ENCODE results near the gene KCNK5.

KCNK5 gene

DNA sequence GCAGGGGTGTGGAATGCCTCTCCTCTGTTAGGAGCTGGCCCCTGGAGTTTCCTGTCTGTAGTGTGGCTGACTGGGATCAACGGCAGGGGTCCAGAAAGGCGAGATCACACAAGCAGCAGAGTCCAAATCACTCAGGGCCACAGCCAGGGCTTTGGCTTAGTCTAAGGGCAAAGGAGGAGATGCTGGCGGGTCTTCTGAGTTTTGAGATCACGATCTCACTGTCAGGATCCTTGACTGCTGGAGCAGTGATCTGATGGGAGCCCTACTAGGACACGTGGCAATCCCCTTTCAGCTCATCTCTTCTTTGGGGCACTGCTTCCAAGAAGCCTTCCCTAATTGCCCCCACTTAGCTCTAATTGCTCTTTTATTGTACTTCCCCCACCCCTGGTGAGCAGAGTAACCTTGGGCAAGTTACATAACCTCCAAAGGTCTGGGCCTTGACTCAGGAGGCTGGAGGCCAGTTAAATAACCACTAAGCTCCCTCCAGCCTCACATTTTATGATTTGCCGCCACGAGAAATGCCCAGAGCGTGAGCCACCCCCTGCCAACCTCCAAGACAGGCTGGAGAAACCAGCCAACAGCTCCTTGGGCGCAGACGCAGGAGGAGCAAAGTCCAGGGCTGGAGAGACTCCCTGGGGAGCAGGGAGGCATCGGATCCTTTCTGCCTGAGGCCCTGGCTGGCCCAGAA is 12.0 kb downstream of the KCNK5 start (continued):
- TF ChIP-seq BCL11B (tag by site-specific recombination; IDR thresholded peaks at IDR 0.05; ENCODE audit: low read depth) (no peak), ZNF843 (tag by site-specific recombination; IDR thresholded peaks at IDR 0.05) (0 out of 2 replicates have a peak, but pooled peaks have one; percentile 14), BCL11A (tag by site-specific recombination; IDR thresholded peaks at IDR 0.05; ENCODE audit: low read depth) (no peak), ZNF571 (tag by site-specific recombination; IDR thresholded peaks at IDR 0.05) (no peak), SP7 (tag by site-specific recombination; IDR thresholded peaks at IDR 0.05) (peak; percentile 73), ZNF777 (tag by site-specific recombination; IDR thresholded peaks at IDR 0.05; ENCODE audit: borderline replicate concordance) (no peak), ZFP3 (tag by site-specific recombination; IDR thresholded peaks at IDR 0.05; ENCODE audit: low read depth) (no peak), ZFP37 (tag by site-specific recombination; IDR thresholded peaks at IDR 0.05) (no peak)

DNA sequence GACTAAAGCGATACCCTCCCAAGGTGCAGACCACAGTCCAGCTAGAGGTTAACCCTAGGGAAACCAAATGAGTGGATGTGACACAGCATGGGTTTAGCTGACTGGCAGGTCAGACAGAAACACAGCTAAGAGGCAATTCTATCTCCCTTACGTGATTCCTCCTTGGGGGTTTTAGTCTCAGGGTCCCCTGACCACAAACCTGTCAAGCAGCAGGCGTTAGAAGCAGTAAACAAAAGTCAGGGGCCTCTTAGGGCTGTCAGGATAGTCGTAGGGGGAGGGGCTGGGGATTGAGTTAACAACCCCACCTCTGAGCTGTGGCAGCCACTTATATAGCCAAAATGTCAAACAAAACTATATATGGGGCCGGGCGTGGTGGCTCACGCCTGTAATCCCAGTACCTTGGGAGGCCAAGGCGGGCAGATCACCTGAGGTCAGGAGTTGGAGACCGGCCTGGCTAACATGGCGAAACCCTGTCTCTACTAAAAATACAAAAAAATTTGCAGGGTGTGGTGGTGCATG is 13.6 kb downstream of the KCNK5 start:
- H3K9me3 ChIP-seq (ENCODE audit: control insufficient read depth, insufficient read depth, low read depth, low read length), result no peaks in the 10 kb centered on the region
- no peak overlapping the region for H3K4me3 ChIP-seq (ENCODE audit: low read depth, low read length)
- TF ChIP-seq MZF1 (tag by site-specific recombination; IDR thresholded peaks at IDR 0.05; ENCODE audit: borderline replicate concordance) (no peak), ZNF335 (tag by site-specific recombination; conservative IDR thresholded peaks at IDR 0.05) (0 out of 2 replicates have a peak, but pooled peaks have one; percentile 33), ZNF558 (tag by site-specific recombination; IDR thresholded peaks at IDR 0.05) (no peak), ZNF175 (tag by site-specific recombination; IDR thresholded peaks at IDR 0.05) (no peak), ZNF37A (tag by site-specific recombination; IDR thresholded peaks at IDR 0.05) (no peak), ZNF202 (tag by site-specific recombination; IDR thresholded peaks at IDR 0.05; ENCODE audit: borderline replicate concordance) (no peak), REPIN1 (tag by site-specific recombination; IDR thresholded peaks at IDR 0.05; ENCODE audit: low read depth) (no peak), ZNF121 (tag by site-specific recombination; IDR thresholded peaks at IDR 0.05) (no peak), ZNF133 (tag by site-specific recombination; IDR thresholded peaks at IDR 0.05) (peak; percentile 34; the same call in 1 of the 2 replicates), ZIC2 (tag by site-specific recombination; IDR thresholded peaks at IDR 0.05) (peak; percentile 63; the same call in 1 of the 2 replicates), ZBTB7A (tag by site-specific recombination; IDR thresholded peaks at IDR 0.05; ENCODE audit: low read depth) (no peak), ZNF169 (tag by site-specific recombination; IDR thresholded peaks at IDR 0.05) (no peak)
- TF ChIP-seq, protein P1, sequence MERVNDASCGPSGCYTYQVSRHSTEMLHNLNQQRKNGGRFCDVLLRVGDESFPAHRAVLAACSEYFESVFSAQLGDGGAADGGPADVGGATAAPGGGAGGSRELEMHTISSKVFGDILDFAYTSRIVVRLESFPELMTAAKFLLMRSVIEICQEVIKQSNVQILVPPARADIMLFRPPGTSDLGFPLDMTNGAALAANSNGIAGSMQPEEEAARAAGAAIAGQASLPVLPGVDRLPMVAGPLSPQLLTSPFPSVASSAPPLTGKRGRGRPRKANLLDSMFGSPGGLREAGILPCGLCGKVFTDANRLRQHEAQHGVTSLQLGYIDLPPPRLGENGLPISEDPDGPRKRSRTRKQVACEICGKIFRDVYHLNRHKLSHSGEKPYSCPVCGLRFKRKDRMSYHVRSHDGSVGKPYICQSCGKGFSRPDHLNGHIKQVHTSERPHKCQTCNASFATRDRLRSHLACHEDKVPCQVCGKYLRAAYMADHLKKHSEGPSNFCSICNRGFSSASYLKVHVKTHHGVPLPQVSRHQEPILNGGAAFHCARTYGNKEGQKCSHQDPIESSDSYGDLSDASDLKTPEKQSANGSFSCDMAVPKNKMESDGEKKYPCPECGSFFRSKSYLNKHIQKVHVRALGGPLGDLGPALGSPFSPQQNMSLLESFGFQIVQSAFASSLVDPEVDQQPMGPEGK (tag by site-specific recombination; IDR thresholded peaks at IDR 0.05), result no peak
- TF ChIP-seq, protein P2, sequence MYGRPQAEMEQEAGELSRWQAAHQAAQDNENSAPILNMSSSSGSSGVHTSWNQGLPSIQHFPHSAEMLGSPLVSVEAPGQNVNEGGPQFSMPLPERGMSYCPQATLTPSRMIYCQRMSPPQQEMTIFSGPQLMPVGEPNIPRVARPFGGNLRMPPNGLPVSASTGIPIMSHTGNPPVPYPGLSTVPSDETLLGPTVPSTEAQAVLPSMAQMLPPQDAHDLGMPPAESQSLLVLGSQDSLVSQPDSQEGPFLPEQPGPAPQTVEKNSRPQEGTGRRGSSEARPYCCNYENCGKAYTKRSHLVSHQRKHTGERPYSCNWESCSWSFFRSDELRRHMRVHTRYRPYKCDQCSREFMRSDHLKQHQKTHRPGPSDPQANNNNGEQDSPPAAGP (tag by site-specific recombination; IDR thresholded peaks at IDR 0.05), result 0 out of 2 replicates have a peak, but pooled peaks have one; percentile 6
- H3K4me1 ChIP-seq (ENCODE audit: control insufficient read depth, insufficient read depth, low read length), result peaks cover 16% of the 10 kb centered on the region
- POLR2A ChIA-PET, result interaction anchor here (0.6 to 1.0 kb wide), 2 partner anchors 12 to 717 kb away, joined by 4 to 5 read pairs; no protein-coding TSS in a partner anchor
- no peak overlapping the region for H3K27ac ChIP-seq (ENCODE audit: extremely low read depth, low read depth, low read length)
- CTCF ChIA-PET, result interaction anchor here (0.6 to 2.9 kb wide), 8 partner anchors 9 to 94 kb away, joined by 3 to 11 read pairs (median 3); partner anchors contain the start of gene KCNK5
- H3K36me3 ChIP-seq (ENCODE audit: control insufficient read depth in 2 of 2, insufficient read depth in 1 of 2, low read length in 2 of 2), result peaks cover 0 to 4% of the 10 kb centered on the region in 2 experiments; a peak in 1 of 3 replicates

Data from HEK293 (cell line).